Activated CD8-positive, alpha-beta memory T cell treated with anti-CD3 and anti-CD28 coated beads, Interleukin-2, amount 50 U/mL, for 4 hours (primary cell): Measurements from ENCODE around the gene LRMDA.
"Not testable (repeated sequence)": the region's sequence is repeated elsewhere in the genome, so short reads cannot be mapped to it uniquely, and the experiment has no call there.

ENCODE experiments used
- DNase-seq: peaks from one replicate; pipeline ENCODE4 v3.0.0-alpha.2; 2020

Gene LRMDA

GRCh38 chr10:76038696-76039095 lies 607.3 kb downstream of the LRMDA start:
- no peak for DNase-seq

- no peak for DNase-seq
Observed at GRCh38 chr10:76040107-76040829, 608.8 kb downstream of the LRMDA start.

GRCh38 chr10:76040830-76041220 lies 609.4 kb downstream of the LRMDA start:
- DNase-seq: no peak

DNA sequence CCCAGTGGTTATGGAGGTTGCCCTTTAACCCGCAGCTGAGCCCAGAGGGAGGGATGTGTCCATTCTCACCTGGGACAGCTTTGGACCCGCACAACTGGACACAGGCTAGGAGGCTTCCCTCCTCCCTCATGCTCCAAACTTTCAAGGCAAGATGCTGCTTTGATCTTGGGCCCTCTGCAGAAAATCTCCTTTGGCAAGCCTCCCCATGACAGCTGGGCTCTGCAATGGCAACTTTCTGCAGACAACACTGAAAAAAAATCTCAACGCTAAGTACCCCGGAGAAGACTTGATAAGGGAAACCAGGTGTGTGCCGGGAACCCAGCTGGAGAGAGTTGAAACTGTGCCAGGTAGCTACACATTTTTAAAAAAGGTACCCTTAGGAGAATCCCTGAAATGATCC lies 610.1 kb downstream of the LRMDA start:
- DNase-seq: no peak

GRCh38 chr10:76043261-76043660 lies 611.8 kb downstream of the LRMDA start:
- DNase-seq: no peak

DNA sequence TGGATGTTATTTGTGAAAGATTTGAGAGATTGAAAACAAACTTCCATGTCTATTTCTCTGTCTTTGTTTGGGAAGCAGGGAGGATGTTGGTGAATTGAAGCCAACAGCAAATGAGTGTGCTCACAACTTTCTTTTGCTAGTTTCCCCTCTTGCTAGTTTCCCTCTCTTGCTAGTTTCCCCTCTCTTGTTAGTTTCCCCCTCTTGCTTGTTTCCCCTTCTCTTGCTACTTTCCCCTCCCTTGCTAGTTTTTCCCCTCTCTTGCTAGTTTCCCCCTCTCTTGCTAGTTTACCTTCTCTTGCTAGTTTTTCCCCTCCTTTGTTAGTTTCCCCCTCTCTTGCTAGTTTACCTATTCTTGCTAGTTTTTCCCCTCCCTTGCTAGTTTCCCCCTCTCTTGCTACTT lies 613.3 kb downstream of the LRMDA start:
- DNase-seq: no peak

DNA sequence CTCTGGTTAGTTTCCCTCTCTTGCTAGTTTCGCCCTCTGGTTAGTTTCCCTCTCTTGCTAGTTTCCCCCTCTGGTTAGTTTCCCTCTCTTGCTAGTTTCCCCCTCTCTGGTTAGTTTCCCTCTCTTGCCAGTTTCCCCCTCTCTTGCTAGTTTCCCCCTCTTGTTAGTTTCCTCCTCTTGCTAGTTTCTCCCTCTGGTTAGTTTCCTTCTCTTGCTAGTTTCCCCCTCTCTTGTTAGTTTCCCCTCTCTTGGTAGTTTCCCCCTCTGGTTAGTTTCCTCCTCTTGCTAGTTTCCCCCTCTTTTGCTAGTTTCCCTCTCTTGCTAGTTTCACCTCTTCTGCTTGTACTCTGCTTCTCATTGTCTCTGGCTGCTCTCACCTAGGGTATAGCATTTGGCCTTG lies 613.8 kb downstream of the LRMDA start:
- DNase-seq: no peak

- DNase-seq: no peak
Observed at GRCh38 chr10:76047521-76047920, 616.1 kb downstream of the LRMDA start.

GRCh38 chr10:76049581-76050290 lies 618.3 kb downstream of the LRMDA start:
- DNase-seq: no peak

DNA sequence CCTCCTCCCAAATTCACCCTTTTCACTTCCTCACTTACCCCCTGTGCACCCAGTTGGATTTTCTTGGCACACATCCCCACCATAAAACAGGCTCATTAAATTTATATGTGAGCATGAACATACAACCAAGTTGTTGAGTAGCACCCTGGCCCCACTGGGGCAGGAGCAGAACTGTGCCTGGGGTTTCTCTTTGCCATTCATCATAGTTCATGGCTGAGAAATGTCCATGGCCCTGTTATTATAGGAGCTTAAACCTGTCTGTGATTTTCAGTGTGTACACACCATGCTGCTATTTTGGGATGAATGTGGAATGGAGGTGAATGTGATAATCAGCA lies 618.8 kb downstream of the LRMDA start:
- DNase-seq: no peak

- DNase-seq: no peak
Observed at GRCh38 chr10:76051007-76051936, 619.8 kb downstream of the LRMDA start.

DNA sequence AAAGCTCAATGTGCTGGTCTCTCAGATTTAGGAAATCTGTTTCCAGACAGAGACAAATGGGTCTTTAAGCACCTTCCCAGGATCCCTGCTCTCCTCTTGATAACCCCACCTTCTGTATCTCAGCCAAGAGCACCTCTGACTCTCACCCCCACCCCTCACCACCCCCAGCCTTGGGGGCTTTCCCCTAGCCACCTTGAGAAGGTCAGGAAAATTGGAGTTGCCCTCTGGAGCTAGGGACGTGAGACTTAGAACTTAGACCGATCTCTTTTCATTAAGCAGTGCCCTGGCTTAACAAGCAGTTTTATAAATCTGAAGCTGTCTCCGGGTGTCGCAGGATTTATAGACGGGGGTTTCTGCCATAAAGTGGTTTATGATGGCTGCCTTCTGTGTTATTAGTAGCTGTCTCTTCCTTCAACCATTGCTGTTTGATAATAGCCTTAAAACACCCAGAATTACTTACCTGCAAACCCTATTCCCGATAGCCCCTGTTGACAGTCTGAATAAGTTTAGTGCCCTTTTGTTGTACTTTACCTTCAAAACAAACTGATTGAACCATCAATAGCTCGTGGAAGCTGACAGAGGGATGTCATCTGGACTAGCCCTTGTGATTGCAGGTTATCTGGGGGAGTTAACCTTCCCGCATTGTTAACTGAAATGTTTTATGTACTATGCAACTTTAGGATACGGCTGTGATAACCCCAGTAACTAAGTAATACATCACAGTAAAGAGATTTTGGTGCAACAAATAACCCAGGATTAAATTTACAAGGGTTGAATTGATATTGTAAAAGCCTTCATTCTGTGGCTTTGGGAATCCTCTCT lies 621.5 kb downstream of the LRMDA start:
- DNase-seq: no peak

DNA sequence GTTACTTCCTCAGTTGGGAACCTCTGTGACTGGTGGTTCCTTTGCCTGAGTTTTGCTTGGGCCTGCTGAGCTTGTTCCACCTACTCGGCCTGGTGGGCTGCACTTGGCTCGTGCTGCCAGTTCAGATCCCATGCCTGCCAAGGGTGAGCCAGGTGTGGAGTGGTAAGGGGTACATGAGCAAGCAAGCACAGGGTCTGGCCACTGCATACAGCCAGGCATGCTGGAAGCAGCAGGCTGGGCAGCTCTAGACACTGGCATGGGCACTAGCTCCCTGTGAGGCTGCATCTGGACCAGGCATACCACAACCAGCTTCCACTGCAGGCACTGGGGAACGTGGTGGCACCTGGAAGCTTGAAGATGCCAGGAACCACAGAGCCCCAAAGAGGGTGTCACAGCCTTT lies 624.0 kb downstream of the LRMDA start:
- no peak for DNase-seq

DNA sequence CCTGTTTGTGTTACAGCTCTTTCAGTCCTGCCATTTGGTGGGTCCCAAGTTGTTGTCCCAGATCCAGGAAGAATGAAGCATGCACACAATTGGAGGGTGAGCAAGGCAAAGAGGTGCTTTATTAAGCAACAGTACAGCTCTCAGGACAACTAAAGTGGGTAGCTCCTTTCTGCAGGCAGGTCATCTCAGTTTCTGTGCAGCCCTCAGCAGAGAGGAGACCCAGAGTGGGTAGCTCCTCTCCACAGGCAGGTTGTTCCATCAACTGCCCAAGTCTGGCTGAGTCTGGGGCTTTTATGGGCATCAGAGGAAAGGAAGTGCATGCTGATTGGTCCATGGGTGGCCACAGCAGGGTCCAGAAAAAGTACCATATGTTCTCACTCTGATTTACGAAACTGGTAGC lies 624.5 kb downstream of the LRMDA start:
- DNase-seq: no peak

GRCh38 chr10:76060993-76061392 lies 629.6 kb downstream of the LRMDA start:
- DNase-seq: not testable (repeated sequence)

- DNase-seq: no peak
Observed at GRCh38 chr10:76066457-76066856, 635.0 kb downstream of the LRMDA start.

DNA sequence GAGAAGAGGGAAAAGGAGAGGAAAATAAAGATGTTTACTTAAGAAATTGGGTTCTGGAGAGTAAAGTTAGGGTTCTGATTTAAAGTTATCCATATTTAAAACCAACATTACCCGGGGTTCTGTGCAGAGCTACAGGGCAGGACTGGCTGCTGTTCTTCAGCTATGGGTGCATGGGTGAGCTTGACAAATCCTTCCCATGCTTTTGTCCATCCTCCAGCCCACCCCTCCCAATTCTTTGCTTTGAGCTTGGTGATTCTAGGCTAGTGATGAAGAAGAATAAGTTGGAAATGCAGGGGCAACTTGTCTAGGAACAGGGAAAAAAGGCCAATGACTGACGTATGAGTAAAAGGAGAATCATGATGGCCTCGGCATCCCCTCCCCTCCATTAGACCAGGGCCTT lies 636.0 kb downstream of the LRMDA start:
- DNase-seq: no peak

DNA sequence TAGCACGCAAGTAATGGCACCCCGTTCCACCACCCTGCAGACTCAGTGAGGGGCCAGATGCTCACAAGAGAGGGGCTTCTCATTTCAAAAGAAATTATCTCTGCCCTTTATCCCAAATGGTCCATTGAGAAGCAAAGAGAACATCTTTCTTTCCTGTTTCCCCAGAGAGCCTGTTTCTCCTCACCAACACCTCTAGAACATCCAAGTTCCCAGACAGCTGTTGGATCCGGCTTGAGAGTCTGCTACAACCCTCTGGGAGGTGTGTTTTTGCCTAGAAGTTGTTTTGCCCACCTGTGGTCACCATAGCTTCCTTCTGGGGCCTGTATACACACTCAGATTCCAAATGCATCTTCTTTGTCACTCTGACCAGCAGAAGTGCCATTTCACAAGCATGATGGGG lies 637.4 kb downstream of the LRMDA start:
- no peak for DNase-seq

GRCh38 chr10:76070916-76071315 lies 639.5 kb downstream of the LRMDA start:
- DNase-seq: no peak

DNA sequence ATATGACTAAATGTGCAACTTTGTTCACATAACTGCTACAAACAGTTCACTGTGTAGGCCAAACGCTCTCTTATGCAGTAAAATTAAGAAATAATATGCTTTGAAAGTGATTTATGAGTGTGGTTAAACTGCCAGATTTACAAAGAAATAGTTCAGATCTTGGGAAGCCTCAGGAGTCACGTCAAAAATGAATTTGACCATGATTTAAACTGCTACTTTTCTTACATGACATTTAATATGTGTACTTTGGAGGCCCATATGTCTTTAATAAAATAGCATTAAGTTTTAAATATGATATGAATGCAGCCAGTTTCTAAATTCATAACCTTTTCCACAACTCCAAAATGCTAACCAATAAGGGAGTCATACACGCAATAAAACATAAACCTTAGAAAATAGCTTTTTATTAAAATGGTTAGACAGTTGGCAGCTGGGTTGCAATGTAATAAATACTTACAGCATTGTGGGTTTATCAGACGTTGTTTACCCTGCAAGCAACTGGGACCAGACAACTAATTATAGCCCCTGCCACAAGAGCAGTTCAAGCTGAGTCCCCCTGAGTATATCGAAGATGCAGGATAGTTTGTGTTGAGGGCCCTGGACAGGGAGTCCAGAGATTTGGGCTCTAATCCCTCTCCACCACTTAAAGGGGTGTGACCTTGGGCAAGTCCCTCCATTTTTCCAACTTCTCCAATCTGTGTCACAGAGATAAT lies 640.4 kb downstream of the LRMDA start:
- no peak for DNase-seq

GRCh38 chr10:76072384-76072783 lies 641.0 kb downstream of the LRMDA start:
- no peak for DNase-seq

- DNase-seq: no peak
Observed at GRCh38 chr10:76073524-76073923, 642.1 kb downstream of the LRMDA start.
